IMR-90 (cell line): Measurements from ENCODE around the gene PCYT1A. TPM values are rescaled to one million over a fixed set of nuclear protein-coding genes. Genes with fewer than 3 reads are reported as not detected.

Experiments used
- ATAC-seq: fragments of 200-7000 bp; cut with Tn5 transposase; 2 replicates; pipeline ENCODE4 v1.9.1; 2020; ENCODE audit warnings: low read depth, mild to moderate bottlenecking, moderate library complexity
- BruUV-seq: library from RNA; stranded (reverse); fragments of 400-500 nt; replicated peaks from 2 replicates; lab custom pipeline; 2021; lab: Mats Ljungman, UMichigan
- CTCF ChIA-PET: fragments of 300-600 bp; formaldehyde crosslinking; extraction: SDS; loops from one replicate; lab custom pipeline; 2021; ENCODE audit warnings: antibody characterized with exemption; lab: Yijun Ruan, JAX
- POLR2A ChIA-PET: fragments of 300-600 bp; sonication (Branson Sonifier 250); formaldehyde crosslinking; loops from one replicate; lab custom pipeline; 2022; ENCODE audit warnings: antibody characterized with exemption; ENCODE audit not compliant: unreplicated experiment; lab: Charles Lee
- DNase-seq: peaks from one replicate; pipeline ENCODE4 v3.0.0; 2013
- H2AFZ ChIP-seq: replicated peaks from 2 replicates; pipeline ENCODE3; 2013; ENCODE audit warnings: low read length, mild to moderate bottlenecking; ENCODE audit not compliant: poor library complexity
- H2AK5ac ChIP-seq: 2 replicates; pipeline ENCODE4 v1.6.1; 2013; ENCODE audit warnings: low read depth, low read length, inconsistent platforms
- H2AK9ac ChIP-seq: replicated peaks from 2 replicates; pipeline ENCODE3; 2013; ENCODE audit warnings: mild to moderate bottlenecking, low read depth, low read length, moderate library complexity; ENCODE audit not compliant: poor library complexity
- H2BK120ac ChIP-seq: 2 replicates; pipeline ENCODE4 v1.6.1; 2013; ENCODE audit warnings: low read depth, low read length, inconsistent platforms
- H2BK15ac ChIP-seq: 3 replicates; pipeline ENCODE4 v1.6.1; 2013; ENCODE audit warnings: low read depth, low read length, inconsistent platforms
- H2BK20ac ChIP-seq: 2 replicates; pipeline ENCODE4 v1.6.1; 2013; ENCODE audit warnings: low read depth, mild to moderate bottlenecking, inconsistent platforms, low read length, moderate library complexity
- H2BK5ac ChIP-seq: 2 replicates; pipeline ENCODE4 v1.6.1; 2013; ENCODE audit warnings: mild to moderate bottlenecking, low read depth, low read length, inconsistent platforms; ENCODE audit not compliant: poor library complexity, severe bottlenecking
- H3K14ac ChIP-seq: replicated peaks from 2 replicates; pipeline ENCODE4 v1.6.1; 2013; ENCODE audit warnings: low read depth, low read length, inconsistent platforms
- H3K18ac ChIP-seq: 2 replicates; pipeline ENCODE4 v1.6.1; 2013; ENCODE audit warnings: low read depth, low read length, control low read depth
- H3K23ac ChIP-seq: 2 replicates; pipeline ENCODE4 v1.6.1; 2013; ENCODE audit warnings: low read depth, low read length, inconsistent platforms
- H3K27ac ChIP-seq: 2 replicates; pipeline ENCODE4 v1.5.1; 2013; ENCODE audit warnings: mild to moderate bottlenecking, control low read depth, low read length; ENCODE audit not compliant: insufficient read depth
- H3K27me3 ChIP-seq: 2 replicates; pipeline ENCODE4 v1.6.1; 2013; ENCODE audit warnings: low read length; ENCODE audit not compliant: control insufficient read depth, insufficient read depth
- H3K36me3 ChIP-seq: 2 replicates; pipeline ENCODE4 v1.6.1; 2013; ENCODE audit warnings: low read length, mixed read lengths; ENCODE audit not compliant: control insufficient read depth, insufficient read depth
- H3K4ac ChIP-seq: 2 replicates; pipeline ENCODE4 v1.6.1; 2013; ENCODE audit warnings: low read depth, low read length, inconsistent platforms
- H3K4me1 ChIP-seq: 2 replicates; pipeline ENCODE4 v1.6.1; 2013; ENCODE audit warnings: low read length, mixed read lengths; ENCODE audit not compliant: control insufficient read depth, insufficient read depth
- H3K4me2 ChIP-seq: 2 replicates; pipeline ENCODE4 v1.6.1; 2013; ENCODE audit warnings: low read depth, mild to moderate bottlenecking, control low read depth, low read length, moderate library complexity
- H3K4me3 ChIP-seq: 2 replicates; pipeline ENCODE4 v1.5.1; 2013; ENCODE audit warnings: low read depth, mild to moderate bottlenecking, control low read depth, low read length, moderate library complexity; ENCODE audit not compliant: insufficient read depth
- H3K56ac ChIP-seq: 2 replicates; pipeline ENCODE4 v1.6.1; 2013; ENCODE audit warnings: low read length, inconsistent platforms; ENCODE audit not compliant: insufficient read depth; ENCODE audit errors: extremely low read depth
- H3K79me1 ChIP-seq, 2 experiments: 2 replicates each; pipeline ENCODE4 v1.6.1; 2013; ENCODE audit warnings: low read length in 2 of 2, inconsistent platforms in 1 of 2, low read depth in 1 of 2
- H3K9ac ChIP-seq: 2 replicates; pipeline ENCODE4 v1.6.1; 2013; ENCODE audit warnings: low read depth, low read length, control low read depth
- H3K9me1 ChIP-seq: 2 replicates; pipeline ENCODE4 v1.6.1; 2013; ENCODE audit warnings: low read length, inconsistent platforms; ENCODE audit not compliant: insufficient read depth
- H3K9me3 ChIP-seq: 2 replicates; pipeline ENCODE4 v1.6.1; 2013; ENCODE audit warnings: low read length; ENCODE audit not compliant: control insufficient read depth, insufficient read depth
- H4K20me1 ChIP-seq: 2 replicates; pipeline ENCODE4 v1.6.1; 2013; ENCODE audit warnings: low read length, inconsistent platforms; ENCODE audit not compliant: insufficient read depth
- H4K5ac ChIP-seq: 2 replicates; pipeline ENCODE4 v1.6.1; 2013; ENCODE audit warnings: mild to moderate bottlenecking, low read depth, low read length, control low read depth
- H4K8ac ChIP-seq, 2 experiments: 2 replicates each; pipeline ENCODE4 v1.6.1; 2013; ENCODE audit warnings: low read depth in 2 of 2, low read length in 2 of 2, control low read depth in 1 of 2, inconsistent platforms in 1 of 2
- H4K91ac ChIP-seq: 2 replicates; pipeline ENCODE4 v1.6.1; 2013; ENCODE audit warnings: low read depth, low read length, inconsistent platforms; ENCODE audit not compliant: insufficient read depth
- BHLHE40 ChIP-seq: fragments of 150-350 bp; IDR thresholded peaks from 2 replicates; pipeline ENCODE4 v1.6.1; 2016; ENCODE audit warnings: mild to moderate bottlenecking, low read depth, low read length
- CEBPB ChIP-seq: IDR thresholded peaks from 2 replicates; pipeline ENCODE4 v1.6.1; 2012; ENCODE audit warnings: low read depth, low read length, improper control_type of control experiment
- CHD1 ChIP-seq: IDR thresholded peaks from 2 replicates; pipeline ENCODE4 v1.6.1; 2012; ENCODE audit warnings: low read depth, low read length, improper control_type of control experiment
- CTCF ChIP-seq: conservative IDR thresholded peaks from 2 replicates; pipeline ENCODE4 v1.5.1; 2012; ENCODE audit warnings: mild to moderate bottlenecking, low read depth, low read length, improper control_type of control experiment
- ELK1 ChIP-seq: fragments of 150-350 bp; IDR thresholded peaks from 2 replicates; pipeline ENCODE4 v1.6.1; 2016; ENCODE audit warnings: low read depth, mild to moderate bottlenecking, low read length, moderate library complexity, borderline replicate concordance
- FOS ChIP-seq: fragments of 150-350 bp; IDR thresholded peaks from 2 replicates; pipeline ENCODE4 v1.6.1; 2016; ENCODE audit warnings: low read depth, low read length
- MAFK ChIP-seq: IDR thresholded peaks from 2 replicates; pipeline ENCODE4 v1.6.1; 2012; ENCODE audit warnings: low read depth, low read length, improper control_type of control experiment
- MAZ ChIP-seq: IDR thresholded peaks from 2 replicates; pipeline ENCODE4 v1.6.1; 2012; ENCODE audit warnings: low read depth, mild to moderate bottlenecking, low read length, improper control_type of control experiment, moderate library complexity, borderline replicate concordance
- MXI1 ChIP-seq: IDR thresholded peaks from 2 replicates; pipeline ENCODE4 v1.6.1; 2012; ENCODE audit warnings: low read depth, mild to moderate bottlenecking, low read length, moderate library complexity, borderline replicate concordance
- POLR2A ChIP-seq: IDR thresholded peaks from 2 replicates; pipeline ENCODE4 v1.6.1; 2012; ENCODE audit warnings: mild to moderate bottlenecking, low read depth, low read length
- RAD21 ChIP-seq: IDR thresholded peaks from 2 replicates; pipeline ENCODE4 v1.6.1; 2012; ENCODE audit warnings: low read length, improper control_type of control experiment
- RCOR1 ChIP-seq: IDR thresholded peaks from 2 replicates; pipeline ENCODE4 v1.6.1; 2012; ENCODE audit warnings: mild to moderate bottlenecking, low read length, improper control_type of control experiment; ENCODE audit not compliant: insufficient replicate concordance
- RFX5 ChIP-seq: IDR thresholded peaks from 2 replicates; pipeline ENCODE4 v1.8.0; 2012; ENCODE audit warnings: low read depth, mild to moderate bottlenecking, low read length, moderate library complexity
- SMC3 ChIP-seq: fragments of 150-350 bp; IDR thresholded peaks from 2 replicates; pipeline ENCODE4 v1.6.1; 2016; ENCODE audit warnings: low read depth, mild to moderate bottlenecking, antibody characterized with exemption, low read length, moderate library complexity
- USF2 ChIP-seq: fragments of 150-350 bp; IDR thresholded peaks from 2 replicates; pipeline ENCODE4 v1.6.1; 2017; ENCODE audit warnings: mild to moderate bottlenecking, antibody characterized with exemption, low read length, low read depth
- WGBS, 2 experiments: methylation state at CpG; one replicate each; pipeline versions ENCODE4 v1.1.5 to v1.1.7; 2013; ENCODE audit warnings: missing lambda C conversion rate in 2 of 2; ENCODE audit not compliant: insufficient read length in 1 of 2; ENCODE audit errors: extremely low coverage in 2 of 2; 5-methylcytosine and 5-hydroxymethylcytosine counted together
- dilution Hi-C: fragments of 300-500 bp; cut with HindIII; formaldehyde crosslinking; loops from one replicate; pipeline ENCODE4 v1.14.3; 2018; ENCODE audit warnings: low sequenced_read_pairs; ENCODE audit not compliant: unreplicated experiment
- in situ Hi-C: fragments of 300-500 bp; cut with MboI; formaldehyde crosslinking; loops from 3 replicates; pipeline ENCODE4 v1.14.3; 2019; ENCODE audit warnings: low sequenced_read_pairs, inconsistent platforms, mixed read lengths
- intact Hi-C: fragments of 100-400 bp; cut with micrococcal nuclease; formaldehyde crosslinking; loops from 2 replicates; pipeline ENCODE4 v1.10.0; 2022
- polyA plus RNA-seq, 3 experiments: library from polyadenylated mRNA; depleted of rRNA; stranded (reverse); fragments of >200 nt; gene quantifications; 2 replicates each; pipeline ENCODE4 v1.2.3, GENCODE V29; 2012; ENCODE audit warnings: low replicate concordance in 1 of 3
- total RNA-seq: library from RNA; depleted of rRNA; stranded (reverse); fragments of >200 nt; gene quantifications from 2 replicates; pipeline ENCODE4 v1.2.3, GENCODE V29; 2012

The PCYT1A gene
- total and polyA plus RNA-seq, 2 of the 4 experiments (the other 2 are of a cell fraction): 62.8 to 127 TPM

- Histone ChIP-seq H2AK5ac (no peak overlapping the region), H2AK9ac (no peak overlapping the region), H4K20me1 (peaks cover 31% of the 10 kb centered on the region), H2BK5ac (no peak overlapping the region), H4K5ac (no peak overlapping the region), H2AFZ (no peak overlapping the region), H3K14ac (no peak overlapping the region), H2BK120ac (no peak overlapping the region), H3K18ac (no peak overlapping the region), H3K23ac (no peak overlapping the region), H3K79me1 (peaks cover 45 to 63% of the 10 kb centered on the region in 2 experiments), H3K4me3 (no peak overlapping the region), H3K36me3 (peaks cover 25% of the 10 kb centered on the region), H4K91ac (no peak overlapping the region), H4K8ac (no peak overlapping the region), H3K9me1 (peaks cover 16% of the 10 kb centered on the region), H3K56ac (no peak overlapping the region), H3K9ac (no peak overlapping the region), H2BK15ac (no peak overlapping the region), H3K4ac (no peak overlapping the region), H2BK20ac (no peak overlapping the region), H3K27ac (no peak overlapping the region), H3K4me2 (no peak overlapping the region), H3K4me1 (peaks cover 4% of the 10 kb centered on the region), H3K9me3 (no peaks in the 10 kb centered on the region), H3K27me3 (no peaks in the 10 kb centered on the region)
- CTCF ChIA-PET: no interaction called here
- DNase-seq: no peak
- in situ Hi-C loops: no loop called here
- TF ChIP-seq MAZ: no peak
- no peak for TF ChIP-seq POLR2A
- no peak for TF ChIP-seq CHD1
- no peak for TF ChIP-seq BHLHE40
- no peak for TF ChIP-seq RFX5
- TF ChIP-seq CTCF: no peak
- TF ChIP-seq MAFK: no peak
- no peak for TF ChIP-seq USF2
- no peak for TF ChIP-seq SMC3
- no peak for TF ChIP-seq CEBPB
- TF ChIP-seq RAD21: no peak
- TF ChIP-seq MXI1: no peak
- no peak for TF ChIP-seq ELK1
- no peak for TF ChIP-seq FOS
- TF ChIP-seq RCOR1: no peak
- no TSS peak for BruUV-seq
- intact Hi-C loops: no loop called here
- dilution Hi-C loops: no loop called here
- WGBS, 2 experiments: 100% methylated on average over 2 of the region's 5 CpGs; no CpG with 5 or more reads in 1 of the 2 experiments
- POLR2A ChIA-PET: interaction anchor here (0.5 kb wide), 1 partner anchor 201 kb away, joined by 5 read pairs; no protein-coding TSS in a partner anchor
- no peak for ATAC-seq
Measured at GRCh38 chr3:196270499-196270898, 17.0 kb downstream of the PCYT1A start.
